K562 (cell line): ENCODE measurements around the gene MPC2. TPM values are rescaled to one million over a fixed set of nuclear protein-coding genes. Genes with fewer than 3 reads are reported as not detected.

ENCODE experiments used
- ATAC-seq: fragments of 200-7000 bp; cut with Tn5 transposase; 3 replicates; pipeline ENCODE4 v1.9.1; 2020; ENCODE audit warnings: moderate library complexity
- BruUV-seq: library from RNA; stranded (reverse); fragments of 400-500 nt; replicated peaks from 2 replicates; lab custom pipeline; 2021; lab: Mats Ljungman, UMichigan
- CTCF ChIA-PET: fragments of 300-600 bp; formaldehyde crosslinking; extraction: SDS; loops from one replicate; lab custom pipeline; 2021; ENCODE audit warnings: low intra/inter-chr PET ratio; lab: Yijun Ruan, JAX
- POLR2A ChIA-PET: fragments of 300-600, 350-650 bp; sonication (Branson Sonifier 250); formaldehyde crosslinking; extraction: SDS; loops from one replicate; lab custom pipeline; 2021; ENCODE audit warnings: antibody characterized with exemption, inconsistent platforms; lab: Yijun Ruan, JAX
- DNase-seq, 4 experiments: peaks; one replicate each; pipeline versions ENCODE4 v3.0.0 to v3.0.0-alpha.2; 2011 to 2018; ENCODE audit warnings: low spot score in 3 of 4, mixed read lengths in 3 of 4; ENCODE audit errors: extremely low read depth in 1 of 4
- FAIRE-seq: peaks from 2 replicates; lab custom pipeline; 2011; peaks lifted over from hg19 to GRCh38; lab: Jason Lieb, UNC
- H2AFZ ChIP-seq: 2 replicates; pipeline ENCODE4 v1.6.0; 2011; ENCODE audit warnings: low read depth, low read length, control low read depth, inconsistent platforms
- H3K27ac ChIP-seq: fragments of 200-600 bp; 3 replicates; pipeline ENCODE4 v1.8.0; 2011; ENCODE audit warnings: low read depth, mild to moderate bottlenecking, control low read depth, inconsistent platforms, low read length, moderate library complexity, mixed read lengths; ENCODE audit errors: extremely low read depth
- H3K27me3 ChIP-seq, 2 experiments: fragments of 300-600 bp in 1 of 2; 2 replicates in 1 of 2; 3 replicates in 1 of 2; pipeline versions ENCODE4 v1.6.0 to v1.8.0; 2011; ENCODE audit warnings: inconsistent platforms in 2 of 2, low read length in 2 of 2, mild to moderate bottlenecking in 1 of 2, mixed read lengths in 1 of 2, moderate library complexity in 1 of 2; ENCODE audit not compliant: control insufficient read depth in 2 of 2, insufficient read depth in 2 of 2
- H3K36me3 ChIP-seq: fragments of 300-600 bp; 3 replicates; pipeline ENCODE4 v1.8.0; 2011; ENCODE audit warnings: mild to moderate bottlenecking, low read length, inconsistent platforms; ENCODE audit not compliant: control insufficient read depth, insufficient read depth
- H3K4me1 ChIP-seq, 2 experiments: fragments of 200-600 bp in 1 of 2; replicated peaks in 1 of 2; 2 replicates in 1 of 2; 3 replicates in 1 of 2; pipeline versions ENCODE4 v1.5.1 to v1.8.0; 2011; ENCODE audit warnings: inconsistent platforms in 2 of 2, low read length in 2 of 2, mild to moderate bottlenecking in 1 of 2, mixed read lengths in 1 of 2, moderate library complexity in 1 of 2; ENCODE audit not compliant: control insufficient read depth in 2 of 2, insufficient read depth in 2 of 2
- H3K4me2 ChIP-seq: 2 replicates; pipeline ENCODE4 v1.6.1; 2011; ENCODE audit warnings: low read length, control low read depth, inconsistent platforms, mixed read lengths; ENCODE audit not compliant: insufficient read depth
- H3K4me3 ChIP-seq: fragments of 200-600 bp; sonication (generic), shearing (Covaris generic); 2 replicates; pipeline ENCODE4 v1.5.1; 2016; ENCODE audit warnings: control low read depth, inconsistent platforms
- H3K79me2 ChIP-seq: fragments of 200-600 bp; 3 replicates; pipeline ENCODE4 v1.8.0; 2011; ENCODE audit warnings: low read length, inconsistent platforms; ENCODE audit not compliant: control insufficient read depth, insufficient read depth
- H3K9ac ChIP-seq, 2 experiments: 2 replicates each; pipeline versions ENCODE4 v1.6.0 to v1.6.1; 2011; ENCODE audit warnings: low read depth in 2 of 2, low read length in 2 of 2, control low read depth in 1 of 2, inconsistent platforms in 1 of 2, mild to moderate bottlenecking in 1 of 2, mixed read lengths in 1 of 2; ENCODE audit not compliant: insufficient read depth in 1 of 2
- H3K9me1 ChIP-seq: one replicate; pipeline ENCODE4 v1.6.0; 2011; ENCODE audit warnings: inconsistent platforms, mild to moderate bottlenecking, low read length, moderate library complexity; ENCODE audit not compliant: control insufficient read depth, insufficient read depth
- H3K9me3 ChIP-seq: replicated peaks from 2 replicates; pipeline ENCODE4 v1.5.1; 2011; ENCODE audit warnings: low read depth, low read length, inconsistent platforms; ENCODE audit not compliant: control insufficient read depth, insufficient read depth
- H4K20me1 ChIP-seq: replicated peaks from 2 replicates; pipeline ENCODE4 v1.6.1; 2011; ENCODE audit warnings: low read length, inconsistent platforms, mixed read lengths; ENCODE audit not compliant: control insufficient read depth, insufficient read depth
- C11orf30 ChIP-seq: fragments of 450-650 bp; IDR thresholded peaks from 2 replicates; pipeline ENCODE4 v1.6.1; 2016; ENCODE audit warnings: low read depth, mild to moderate bottlenecking
- COPS2 ChIP-seq: fragments of 450-650 bp; conservative IDR thresholded peaks from 2 replicates; pipeline ENCODE4 v1.6.1; 2016; ENCODE audit warnings: mild to moderate bottlenecking, moderate library complexity
- FUS ChIP-seq: fragments of 200-400 bp; formaldehyde crosslinking; optimal IDR thresholded peaks from 2 replicates; pipeline ENCODE3; 2017; ENCODE audit warnings: low read depth, low read length
- HSF4 ChIP-seq: fragments of 250-450 bp; sonication (Bioruptor Pico); IDR thresholded peaks from 2 replicates; pipeline ENCODE4 v2.1.2; 2022; ENCODE audit warnings: mild to moderate bottlenecking, moderate library complexity, borderline replicate concordance
- MYBL2 ChIP-seq, 2 experiments: fragments of 450-650 bp in 1 of 2; sonication (generic) in 1 of 2; formaldehyde crosslinking in 1 of 2; IDR thresholded peaks; 2 replicates each; pipeline versions ENCODE4 v1.6.1 to v1.8.1; 2017 to 2022; ENCODE audit warnings: borderline replicate concordance in 1 of 2, inconsistent platforms in 1 of 2, low read depth in 1 of 2, mild to moderate bottlenecking in 1 of 2, missing genetic modification reagents in 1 of 2, moderate library complexity in 1 of 2
- in situ Hi-C: fragments of 300-500 bp; cut with MboI; formaldehyde crosslinking; loops from 4 replicates; pipeline ENCODE4 v1.15.0; 2018; ENCODE audit warnings: inconsistent platforms, mixed read lengths
- intact Hi-C: fragments of 100-400 bp; cut with micrococcal nuclease; formaldehyde crosslinking; loops from 2 replicates; pipeline ENCODE4 v1.14.2; 2022
- polyA plus RNA-seq, 8 experiments: library from polyadenylated mRNA; depleted of rRNA in 4 of 8; stranded (reverse) in 5 of 8; unstranded in 3 of 8; fragments of >200 nt; fragmentation: Nextera tagmentation in 2 of 8; fragmentation: Illumina TruSeq in 1 of 8; extraction: Ambion mirVana in 2 of 8; extraction: Trizol in 1 of 8; gene quantifications; 2 replicates each; pipeline versions ENCODE4 v1.2.1 to v1.2.3, GENCODE V29; 2011 to 2014; ENCODE audit warnings: inconsistent platforms in 1 of 8, missing spikeins in 1 of 8
- total RNA-seq, 7 experiments: library from RNA; depleted of rRNA in 6 of 7; stranded (reverse); fragments of >200 nt in 6 of 7; fragmentation: Illumina TruSeq in 2 of 7; extraction: Trizol in 2 of 7; gene quantifications; 2 replicates each; pipeline versions ENCODE4 v1.2.1 to v1.2.3, GENCODE V29; 2011 to 2021; ENCODE audit warnings: low replicate concordance in 1 of 7

Gene MPC2
- total and polyA plus RNA-seq, 9 of the 15 experiments (the other 6 are each of a cell fraction or from before 2014, with no cell fraction given) = 70.7 to 179 (median 144) TPM

GRCh38 chr1:167909691-167910180 lies 27.1 kb downstream of the MPC2 start (continued):
- TF ChIP-seq HSF4 (CRISPR knock-in tag) = no peak

DNA sequence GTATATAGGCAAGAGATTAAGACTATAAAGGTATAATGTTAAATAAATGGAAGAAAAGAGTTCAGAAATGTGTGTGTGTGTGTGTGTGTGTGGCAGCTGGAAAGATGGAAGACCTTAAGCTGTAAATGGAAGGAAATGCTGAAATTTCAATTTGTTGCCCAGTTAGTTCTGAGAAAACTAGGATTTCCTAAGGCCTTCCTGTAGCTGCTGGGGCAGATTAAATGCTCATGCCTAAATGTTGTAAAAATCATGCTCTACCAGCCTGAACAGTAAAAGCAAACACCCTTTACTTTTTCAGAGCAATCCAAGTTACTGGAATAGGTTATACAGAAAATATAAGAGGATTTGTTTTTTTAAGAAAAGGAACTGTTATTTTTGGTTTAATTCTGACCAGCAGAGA lies 31.2 kb downstream of the MPC2 start:
- H3K27ac ChIP-seq = peak overlapping the region; percentile 3; the same call in 1 of the 3 replicates
- H3K4me2 ChIP-seq = no peak overlapping the region
- DNase-seq = no peak
- peaks cover 19% of the 10 kb centered on the region for H3K9me3 ChIP-seq
- TF ChIP-seq COPS2 (0 out of 2 replicates have a peak, but pooled peaks have one; percentile 16), C11orf30 (0 out of 2 replicates have a peak, but pooled peaks have one; percentile 9), MYBL2 (IDR thresholded peaks at IDR 0.05; ENCODE audit: low read depth) (no peak), MYBL2 (CRISPR knock-in tag; IDR thresholded peaks at IDR 0.05; ENCODE audit: borderline replicate concordance) (no peak), FUS (no peak)
- H4K20me1 ChIP-seq = no peaks in the 10 kb centered on the region
- POLR2A ChIA-PET = interaction anchor here (0.5 to 3.9 kb wide), 3 partner anchors 8 to 196 kb away, joined by 3 to 29 read pairs (median 3); partner anchors contain the start of gene ADCY10
- H3K79me2 ChIP-seq = peaks cover 9% of the 10 kb centered on the region; the same call in 1 of the 3 replicates
- no peak for ATAC-seq
- peak overlapping the region; percentile 75 for H2AFZ ChIP-seq
- no peak overlapping the region for H3K9ac ChIP-seq
- in situ Hi-C loops (no loop called here), intact Hi-C loops (no loop called here)
- H3K4me1 ChIP-seq = peaks cover 3 to 15% of the 10 kb centered on the region in 2 experiments; a peak in 4 of 5 replicates
- no TSS peak for BruUV-seq
- no peak for FAIRE-seq
- CTCF ChIA-PET = no interaction called here
- H3K4me3 ChIP-seq = no peak overlapping the region
- no peaks in the 10 kb centered on the region for H3K36me3 ChIP-seq
- no peaks in the 10 kb centered on the region for H3K9me1 ChIP-seq
- no peaks in the 10 kb centered on the region for H3K27me3 ChIP-seq
